ENCODE data around the gene TEP1. TPM values are rescaled to one million over a fixed set of nuclear protein-coding genes. Genes with fewer than 3 reads are reported as not detected.

The TEP1 gene
- total and polyA plus RNA-seq, 2 of the 13 experiments (the other 11 are each of a cell fraction or from before 2014, with no cell fraction given) = 11.0 to 12.8 TPM

DNA sequence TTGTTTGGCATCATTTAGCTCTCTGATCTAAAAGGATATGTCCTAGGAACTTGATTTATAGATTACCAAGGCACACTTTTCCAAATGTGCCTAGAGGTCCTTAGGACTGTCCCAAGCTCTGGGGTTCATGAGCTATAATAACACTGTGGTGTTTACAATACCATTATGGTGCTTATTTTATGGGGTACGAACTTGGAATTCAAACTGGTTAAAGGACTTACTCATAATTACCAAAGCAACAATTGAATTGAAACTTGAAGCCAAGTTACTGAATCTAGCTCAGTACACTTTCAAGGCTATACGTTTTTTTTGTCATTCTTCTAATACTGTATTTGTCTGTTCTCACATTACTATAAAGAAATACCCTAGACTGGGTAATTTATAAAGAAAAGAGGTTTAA is 9.6 kb upstream of the TEP1 start:
- Histone ChIP-seq H3K4me2 (ENCODE audit: low read depth, low read length) (no peak overlapping the region), H3K4me3 (replicated peaks in 1 of 3; ENCODE audit: insufficient read depth in 1 of 3, low read depth in 2 of 3, low read length in 3 of 3) (no peak overlapping the region), H3K9me3 (ENCODE audit: low read length) (no peaks in the 10 kb centered on the region), H3K79me2 (ENCODE audit: insufficient read depth, low read length) (no peaks in the 10 kb centered on the region), H3K27ac (ENCODE audit: extremely low read length, insufficient read depth, low read length) (no peak overlapping the region), H3K36me3 (replicated peaks in 1 of 2; ENCODE audit: control insufficient read depth in 1 of 2, insufficient read depth in 2 of 2, low read length in 2 of 2) (no peaks in the 10 kb centered on the region), H3K4me1 (ENCODE audit: insufficient read depth, low read length) (peaks cover 37% of the 10 kb centered on the region), H3K9ac (ENCODE audit: insufficient read depth, low read depth, low read length) (no peak overlapping the region), H3K27me3 (ENCODE audit: control insufficient read depth in 1 of 2, insufficient read depth in 2 of 2, low read length in 2 of 2) (no peaks in the 10 kb centered on the region), H2AFZ (ENCODE audit: low read length) (no peak overlapping the region), H4K20me1 (ENCODE audit: insufficient read depth, low read length) (no peaks in the 10 kb centered on the region)
- FAIRE-seq (no peak), ATAC-seq (no peak), DNase-seq (ENCODE audit: low spot score) (no peak)
- TF ChIP-seq ELF1 (CRISPR knock-in tag; IDR thresholded peaks at IDR 0.05) = no peak
- 4% methylated on average over 2 of the region's 2 CpGs for WGBS (ENCODE audit: low lambda C conversion rate)
- ChIA-PET CTCF (ENCODE audit: low intra/inter-chr PET ratio, low total read pairs) (no interaction called here), POLR2A (interaction anchor here (1.0 to 1.8 kb wide), 2 partner anchors 9 to 80 kb away, joined by 3 to 8 read pairs; partner anchors contain the start of gene PARP2)
- in situ Hi-C loops (cut with HindIII; ENCODE audit: extremely low pct_ligation_motif_present, low pct_unique_long_range_greater_than_20kb) = no loop called here
- BruUV-seq (replicated peaks) = no TSS peak
- intact Hi-C loops (cut with micrococcal nuclease; ENCODE audit: unreplicated experiment) = no loop called here

DNA sequence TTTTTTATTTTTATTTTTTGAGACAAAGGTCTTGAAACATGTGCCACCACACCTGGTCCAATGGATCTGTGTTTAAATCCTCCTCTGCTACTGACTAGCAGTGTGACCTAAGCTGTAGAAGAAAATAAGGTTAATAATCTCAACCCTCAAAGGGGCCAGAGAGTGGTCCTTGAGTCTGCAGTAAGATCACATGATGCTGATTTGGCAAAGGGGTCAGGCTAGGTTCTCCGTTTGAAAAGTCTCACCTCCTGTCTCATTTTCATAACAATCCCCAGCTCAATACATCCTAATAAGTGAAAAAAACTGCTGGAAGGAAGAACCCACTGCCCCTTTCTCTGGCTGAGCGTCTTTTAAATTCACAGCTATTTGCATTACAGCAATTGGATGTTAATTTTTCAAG is 8.0 kb upstream of the TEP1 start:
- no TSS peak for BruUV-seq (replicated peaks)
- WGBS (ENCODE audit: low lambda C conversion rate) = 29% methylated on average over 2 of the region's 2 CpGs
- Histone ChIP-seq H2AFZ (ENCODE audit: low read length) (no peak overlapping the region), H3K4me1 (ENCODE audit: insufficient read depth, low read length) (peaks cover 45% of the 10 kb centered on the region), H3K79me2 (ENCODE audit: insufficient read depth, low read length) (no peaks in the 10 kb centered on the region), H3K4me3 (replicated peaks in 1 of 3; ENCODE audit: insufficient read depth in 1 of 3, low read depth in 2 of 3, low read length in 3 of 3) (no peak overlapping the region), H3K27me3 (ENCODE audit: control insufficient read depth in 1 of 2, insufficient read depth in 2 of 2, low read length in 2 of 2) (no peaks in the 10 kb centered on the region; a peak in 1 of 5 replicates), H3K27ac (ENCODE audit: extremely low read length, insufficient read depth, low read length) (no peak overlapping the region), H3K36me3 (replicated peaks in 1 of 2; ENCODE audit: control insufficient read depth in 1 of 2, insufficient read depth in 2 of 2, low read length in 2 of 2) (no peaks in the 10 kb centered on the region), H3K4me2 (ENCODE audit: low read depth, low read length) (no peak overlapping the region), H3K9me3 (ENCODE audit: low read length) (no peaks in the 10 kb centered on the region), H3K9ac (ENCODE audit: insufficient read depth, low read depth, low read length) (no peak overlapping the region), H4K20me1 (ENCODE audit: insufficient read depth, low read length) (no peaks in the 10 kb centered on the region)
- FAIRE-seq = no peak
- DNase-seq (ENCODE audit: low spot score) = no peak
- ChIA-PET POLR2A (interaction anchor here (1.0 to 2.3 kb wide), 5 partner anchors 8 to 78 kb away, joined by 3 to 10 read pairs (median 4); partner anchors contain the start of genes APEX1, OSGEP, PARP2 and PIP4P1), CTCF (ENCODE audit: low intra/inter-chr PET ratio, low total read pairs) (no interaction called here)
- intact Hi-C loops (cut with micrococcal nuclease; ENCODE audit: unreplicated experiment) (no loop called here), in situ Hi-C loops (cut with HindIII; ENCODE audit: extremely low pct_ligation_motif_present, low pct_unique_long_range_greater_than_20kb) (no loop called here)
- no peak for ATAC-seq
- TF ChIP-seq SRSF1 (optimal IDR thresholded peaks at IDR 0.05; ENCODE audit: low read depth, low read length) (no peak), SP5 (CRISPR knock-in tag; IDR thresholded peaks at IDR 0.05; ENCODE audit: borderline replicate concordance, low read depth) (no peak), ZNF282 (IDR thresholded peaks at IDR 0.05; ENCODE audit: partially characterized antibody) (no peak), MAFG (CRISPR knock-in tag; IDR thresholded peaks at IDR 0.05) (no peak), ZNF850 (CRISPR knock-in tag; conservative IDR thresholded peaks at IDR 0.05) (no peak), ZNF354B (CRISPR knock-in tag; IDR thresholded peaks at IDR 0.05) (no peak), PRPF4 (IDR thresholded peaks at IDR 0.05; ENCODE audit: low read depth, low read length, poor library complexity, severe bottlenecking) (no peak), THAP11 (CRISPR knock-in tag; IDR thresholded peaks at IDR 0.05) (no peak), ZNF274 (CRISPR knock-in tag; IDR thresholded peaks at IDR 0.05) (no peak), MAFF (IDR thresholded peaks at IDR 0.05; ENCODE audit: low read depth, low read length) (no peak)
- TF ChIP-seq, protein P1, sequence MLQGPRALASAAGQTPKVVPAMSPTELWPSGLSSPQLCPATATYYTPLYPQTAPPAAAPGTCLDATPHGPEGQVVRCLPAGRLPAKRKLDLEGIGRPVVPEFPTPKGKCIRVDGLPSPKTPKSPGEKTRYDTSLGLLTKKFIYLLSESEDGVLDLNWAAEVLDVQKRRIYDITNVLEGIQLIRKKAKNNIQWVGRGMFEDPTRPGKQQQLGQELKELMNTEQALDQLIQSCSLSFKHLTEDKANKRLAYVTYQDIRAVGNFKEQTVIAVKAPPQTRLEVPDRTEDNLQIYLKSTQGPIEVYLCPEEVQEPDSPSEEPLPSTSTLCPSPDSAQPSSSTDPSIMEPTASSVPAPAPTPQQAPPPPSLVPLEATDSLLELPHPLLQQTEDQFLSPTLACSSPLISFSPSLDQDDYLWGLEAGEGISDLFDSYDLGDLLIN (CRISPR knock-in tag; IDR thresholded peaks at IDR 0.05; ENCODE audit: borderline replicate concordance) = no peak
